Endothelial cell (in vitro differentiated cells): Measurements from ENCODE around the gene RAB11FIP4. TPM values are rescaled to one million over a fixed set of nuclear protein-coding genes. Genes with fewer than 3 reads are reported as not detected.

ENCODE experiments used
- DNase-seq: peaks from one replicate; pipeline ENCODE4 v3.0.0; 2021; ENCODE audit warnings: low spot score
- H3K27ac Mint-ChIP-seq: one replicate; pipeline ENCODE4 v1.8.0; 2021; ENCODE audit warnings: mixed read lengths, inconsistent platforms; ENCODE audit not compliant: unreplicated experiment
- H3K27me3 Mint-ChIP-seq: one replicate; pipeline ENCODE4 v1.8.0; 2021; ENCODE audit warnings: mild to moderate bottlenecking, moderate library complexity, mixed read lengths, inconsistent platforms; ENCODE audit not compliant: unreplicated experiment
- H3K36me3 Mint-ChIP-seq: one replicate; pipeline ENCODE4 v1.8.0; 2021; ENCODE audit warnings: mild to moderate bottlenecking, low read depth, mixed read lengths, inconsistent platforms; ENCODE audit not compliant: unreplicated experiment
- H3K4me1 Mint-ChIP-seq: one replicate; pipeline ENCODE4 v1.8.0; 2021; ENCODE audit warnings: mild to moderate bottlenecking, mixed read lengths, inconsistent platforms; ENCODE audit not compliant: unreplicated experiment
- H3K4me3 Mint-ChIP-seq: one replicate; pipeline ENCODE4 v1.8.0; 2021; ENCODE audit warnings: mild to moderate bottlenecking, mixed read lengths, inconsistent platforms; ENCODE audit not compliant: unreplicated experiment
- H3K9me3 Mint-ChIP-seq: one replicate; pipeline ENCODE4 v1.8.0; 2021; ENCODE audit warnings: mixed read lengths, inconsistent platforms; ENCODE audit not compliant: unreplicated experiment
- total RNA-seq: library from RNA; stranded (reverse); fragmentation: NEBNext Ultra II Directional; extraction: Animal tissue kit (Norgen Biotek cat#: 25700); gene quantifications from one replicate; pipeline ENCODE4 v1.2.1, GENCODE V29; 2021; ENCODE audit not compliant: unreplicated experiment
- TF ChIP-seq, protein P1 (sequence below): fragments of 200-600 bp; sonication (generic); IDR thresholded peaks from one replicate; pipeline ENCODE4 v1.5.0; 2021; ENCODE audit warnings: antibody characterized with exemption; ENCODE audit not compliant: unreplicated experiment

RAB11FIP4 gene
- total RNA-seq, 1 donor from 2014 or later, result 0.92 TPM

DNA sequence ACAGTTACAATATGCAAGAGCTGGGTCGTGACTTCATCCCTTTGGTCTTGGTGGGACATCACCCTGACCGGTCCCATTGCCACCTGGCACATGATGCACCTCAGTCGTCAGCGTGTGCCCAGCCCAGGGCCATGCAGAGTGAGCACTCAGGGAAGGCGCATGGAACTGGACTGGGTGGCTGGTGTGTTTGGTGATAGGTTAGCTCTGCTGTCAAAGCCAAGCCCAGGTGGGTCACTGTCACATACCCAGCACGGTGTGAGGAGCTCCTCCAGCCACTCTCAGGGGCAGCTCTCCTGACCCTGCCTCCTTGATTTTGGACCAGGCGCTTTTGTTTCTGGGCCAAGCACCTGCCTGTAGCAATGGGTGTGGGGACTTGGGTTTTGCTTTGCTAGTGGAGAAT, 180.9 kb downstream of the RAB11FIP4 start:
- Mint-ChIP-seq H3K4me3 (no peak overlapping the region), H3K27ac (no peak overlapping the region), H3K4me1 (peaks cover 3% of the 10 kb centered on the region), H3K9me3 (no peaks in the 10 kb centered on the region), H3K27me3 (peaks cover 2% of the 10 kb centered on the region), H3K36me3 (peaks cover 4% of the 10 kb centered on the region)
- DNase-seq, result no peak
- TF ChIP-seq, protein P1, sequence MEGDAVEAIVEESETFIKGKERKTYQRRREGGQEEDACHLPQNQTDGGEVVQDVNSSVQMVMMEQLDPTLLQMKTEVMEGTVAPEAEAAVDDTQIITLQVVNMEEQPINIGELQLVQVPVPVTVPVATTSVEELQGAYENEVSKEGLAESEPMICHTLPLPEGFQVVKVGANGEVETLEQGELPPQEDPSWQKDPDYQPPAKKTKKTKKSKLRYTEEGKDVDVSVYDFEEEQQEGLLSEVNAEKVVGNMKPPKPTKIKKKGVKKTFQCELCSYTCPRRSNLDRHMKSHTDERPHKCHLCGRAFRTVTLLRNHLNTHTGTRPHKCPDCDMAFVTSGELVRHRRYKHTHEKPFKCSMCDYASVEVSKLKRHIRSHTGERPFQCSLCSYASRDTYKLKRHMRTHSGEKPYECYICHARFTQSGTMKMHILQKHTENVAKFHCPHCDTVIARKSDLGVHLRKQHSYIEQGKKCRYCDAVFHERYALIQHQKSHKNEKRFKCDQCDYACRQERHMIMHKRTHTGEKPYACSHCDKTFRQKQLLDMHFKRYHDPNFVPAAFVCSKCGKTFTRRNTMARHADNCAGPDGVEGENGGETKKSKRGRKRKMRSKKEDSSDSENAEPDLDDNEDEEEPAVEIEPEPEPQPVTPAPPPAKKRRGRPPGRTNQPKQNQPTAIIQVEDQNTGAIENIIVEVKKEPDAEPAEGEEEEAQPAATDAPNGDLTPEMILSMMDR, result no peak

DNA sequence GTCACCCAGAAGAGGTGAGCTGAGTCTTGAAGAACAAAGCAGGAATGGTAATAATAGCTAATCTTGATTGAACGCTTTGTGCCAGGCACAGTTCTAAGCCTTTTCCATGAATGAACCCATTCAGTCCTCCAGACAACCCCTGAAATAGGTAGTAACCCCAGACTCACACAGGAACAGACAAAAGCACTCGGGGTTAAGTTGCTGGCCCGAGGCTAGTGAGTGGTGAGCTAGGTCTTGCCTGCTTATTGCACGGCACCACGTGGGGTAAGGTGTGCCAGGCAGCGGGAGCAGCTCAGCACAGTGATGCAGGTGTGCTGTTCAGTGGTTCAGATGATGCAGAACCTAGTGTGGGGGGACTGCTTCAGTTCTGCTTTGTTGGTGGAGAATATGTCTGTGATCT, 181.6 kb downstream of the RAB11FIP4 start:
- H3K4me1 Mint-ChIP-seq, result peaks cover 3% of the 10 kb centered on the region
- H3K4me3 Mint-ChIP-seq, result no peak overlapping the region

DNA sequence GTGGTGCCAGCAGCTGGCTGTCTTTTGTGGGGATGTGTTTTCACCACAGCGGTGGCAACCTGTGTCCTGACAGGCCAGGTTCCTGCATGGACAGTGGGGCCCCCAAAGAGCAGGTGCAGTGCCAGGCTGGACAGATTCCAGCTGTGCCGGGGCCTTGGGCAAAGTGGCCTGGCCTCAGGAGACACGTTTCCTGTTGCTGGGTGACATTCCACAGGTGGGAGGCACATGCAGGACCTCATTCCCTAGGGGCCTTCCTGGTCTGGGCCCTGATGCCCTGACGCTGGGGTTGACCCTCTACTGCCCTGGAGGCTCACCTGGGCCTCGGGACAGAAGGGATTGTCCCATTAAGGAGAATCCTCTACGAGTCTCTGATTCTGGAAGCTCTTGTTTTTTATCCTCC, 182.4 kb downstream of the RAB11FIP4 start:
- H3K9me3 Mint-ChIP-seq, result no peaks in the 10 kb centered on the region
- TF ChIP-seq, protein P1, result no peak
- peaks cover 4% of the 10 kb centered on the region for H3K27me3 Mint-ChIP-seq
- H3K27ac Mint-ChIP-seq, result no peak overlapping the region
- H3K36me3 Mint-ChIP-seq, result peaks cover 4% of the 10 kb centered on the region
- DNase-seq, result no peak
- no peak overlapping the region for H3K4me3 Mint-ChIP-seq
- peaks cover 3% of the 10 kb centered on the region for H3K4me1 Mint-ChIP-seq

More for the DNA sequence above, 181.6 kb downstream of the RAB11FIP4 start:
- Mint-ChIP-seq H3K9me3 (no peaks in the 10 kb centered on the region), H3K36me3 (peaks cover 4% of the 10 kb centered on the region), H3K27ac (no peak overlapping the region), H3K27me3 (peaks cover 2% of the 10 kb centered on the region)
- no peak for DNase-seq
- TF ChIP-seq, protein P1, result no peak

DNA sequence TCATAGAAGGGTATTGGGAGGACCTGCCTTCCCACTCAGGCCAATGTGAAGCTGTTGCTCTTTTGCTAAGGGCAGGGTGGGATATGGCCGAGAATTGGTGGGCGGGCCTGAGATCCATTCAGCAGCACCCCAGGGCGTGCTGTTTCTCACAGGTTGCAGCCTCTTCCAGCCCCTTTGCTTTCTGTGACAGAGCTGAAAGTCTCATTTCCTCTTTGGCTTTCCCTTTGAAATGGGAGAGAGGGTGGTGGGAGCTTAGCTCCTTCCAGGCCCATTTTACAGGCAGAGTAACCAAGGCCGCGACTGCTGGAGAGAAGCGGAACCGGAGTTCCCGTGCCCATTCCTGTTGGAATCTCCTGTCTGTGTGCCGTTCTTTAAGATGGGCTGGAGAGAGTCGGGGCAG, 183.0 kb downstream of the RAB11FIP4 start:
- TF ChIP-seq, protein P1, result no peak
- Mint-ChIP-seq H3K4me1 (peaks cover 7% of the 10 kb centered on the region), H3K27me3 (peaks cover 4% of the 10 kb centered on the region)

DNA sequence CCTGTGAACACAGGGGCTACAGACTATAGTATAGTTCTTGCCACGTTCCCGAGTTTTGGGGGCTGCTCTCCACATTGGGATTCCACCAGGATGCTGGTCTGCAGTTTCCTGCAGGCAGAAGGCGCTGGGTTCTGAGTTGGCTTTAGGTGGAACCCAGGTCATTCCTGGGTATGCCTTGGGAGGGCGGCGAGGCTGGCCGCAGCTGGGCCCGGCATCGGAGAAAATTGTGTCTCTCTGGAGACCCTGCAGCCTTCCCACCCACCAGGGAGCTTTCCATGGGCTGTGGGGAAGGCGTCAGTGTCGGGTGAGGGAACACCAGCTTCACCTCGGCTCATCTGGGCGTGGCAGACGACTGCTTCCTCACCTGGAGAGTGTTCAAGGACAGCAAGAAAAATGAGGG, 183.6 kb downstream of the RAB11FIP4 start:
- Mint-ChIP-seq H3K4me1 (peaks cover 8% of the 10 kb centered on the region), H3K27ac (no peak overlapping the region), H3K4me3 (no peak overlapping the region), H3K9me3 (no peaks in the 10 kb centered on the region), H3K36me3 (peaks cover 4% of the 10 kb centered on the region), H3K27me3 (peaks cover 4% of the 10 kb centered on the region)
- no peak for DNase-seq
- TF ChIP-seq, protein P1, result no peak

More for the DNA sequence above, 183.0 kb downstream of the RAB11FIP4 start:
- Mint-ChIP-seq H3K36me3 (peaks cover 4% of the 10 kb centered on the region), H3K9me3 (no peaks in the 10 kb centered on the region), H3K27ac (no peak overlapping the region), H3K4me3 (no peak overlapping the region)
- DNase-seq, result no peak
